Ovary (tissue), 9 donors: ENCODE results near the gene ASPSCR1. TPM values are rescaled to one million over a fixed set of nuclear protein-coding genes. Genes with fewer than 3 reads are reported as not detected.

ENCODE experiments used
- DNase-seq, 5 donors: peaks; one replicate each; pipeline ENCODE4 v3.0.0-alpha.2; 2019 to 2020
- H3K27ac ChIP-seq, 2 donors: fragments of 200-600 bp; one replicate each; pipeline versions ENCODE4 v1.5.1 to v1.8.0; 2019 to 2022
- H3K27me3 ChIP-seq: fragments of 200-600 bp; one replicate; pipeline ENCODE4 v1.8.0; 2022
- H3K36me3 ChIP-seq: fragments of 200-600 bp; sonication (generic); one replicate; pipeline ENCODE4 v1.5.1; 2019
- H3K4me1 ChIP-seq: one replicate; pipeline ENCODE4 v1.8.1; 2013; ENCODE audit warnings: mild to moderate bottlenecking, moderate library complexity; ENCODE audit not compliant: insufficient read depth
- H3K4me3 ChIP-seq: fragments of 200-600 bp; sonication (generic); one replicate; pipeline ENCODE4 v1.5.1; 2017
- H3K9me3 ChIP-seq, 2 donors: fragments of 200-600 bp in 1 of 2; sonication (generic) in 1 of 2; one replicate each; pipeline versions ENCODE4 v1.5.1 to v1.8.1; 2013 to 2019; ENCODE audit warnings: mild to moderate bottlenecking in 1 of 2, moderate library complexity in 1 of 2
- EP300 ChIP-seq: sonication (generic); formaldehyde crosslinking; IDR thresholded peaks from one replicate; pipeline ENCODE4 v1.6.1; 2017; ENCODE audit warnings: antibody characterized with exemption
- POLR2A ChIP-seq: fragments of 450-650 bp; IDR thresholded peaks from one replicate; pipeline ENCODE4 v1.6.1; 2017; ENCODE audit warnings: antibody characterized with exemption, mild to moderate bottlenecking, moderate library complexity
- WGBS, 3 donors: extraction: QIAGEN DNeasy Blood & Tissue Kit in 1 of 3; methylation state at CpG; one replicate each; pipeline versions ENCODE4 v1.1.5 to v1.1.7; 2013 to 2017; 5-methylcytosine and 5-hydroxymethylcytosine counted together
- intact Hi-C, 4 donors: fragments of 100-400 bp; cut with DNase I; formaldehyde crosslinking; loops; one replicate each; pipeline versions ENCODE4 v1.11.0 to v1.15.1; 2022 to 2023
- polyA plus RNA-seq, 2 donors: library from polyadenylated mRNA; stranded (reverse); fragments of 200-250 nt in 1 of 2; fragments of 350-450 nt in 1 of 2; fragmentation: Illumina TruSeq in 1 of 2; extraction: RNeasy Lipid Tissue Mini Kit (QIAGEN cat#74804) in 1 of 2; gene quantifications; one replicate each; pipeline ENCODE4 v1.2.3, GENCODE V29; 2013 to 2014
- total RNA-seq, 7 donors: library from RNA; depleted of rRNA in 2 of 7; stranded (reverse); fragments of >200 nt in 2 of 7; fragmentation: NEBNext Ultra II Directional in 3 of 7; extraction: Animal tissue kit (Norgen Biotek cat#: 25700) in 3 of 7; gene quantifications; one replicate each; pipeline versions ENCODE4 v1.1.0 to v1.2.4, GENCODE V29; 2016 to 2023
- TF ChIP-seq, protein P1 (sequence below), 3 donors: fragments of 450-650 bp in 2 of 3; fragments of 200-600 bp in 1 of 3; IDR thresholded peaks; one replicate each; pipeline versions ENCODE4 v1.5.1 to v1.8.0; 2016 to 2022; ENCODE audit warnings: antibody characterized with exemption in 3 of 3, mild to moderate bottlenecking in 1 of 3
- donor health status: DM: no; HTN: no; CAD: no; lungs with moderate emphysema.
- donor health status: DM: no; HTN: no; CAD: no.
- donor health status: Bipolar disorder and iron deficiency.
- donor health status: DM: yes; HTN: yes; CAD: no.
- donor health status: DM: no; HTN: no; CAD: no.
- donor health status: DM: yes; HTN: yes; CAD: no.

ASPSCR1 gene
- total and polyA plus RNA-seq, 9 donors: 1.6 to 39.9 (median 24.3) TPM

DNA sequence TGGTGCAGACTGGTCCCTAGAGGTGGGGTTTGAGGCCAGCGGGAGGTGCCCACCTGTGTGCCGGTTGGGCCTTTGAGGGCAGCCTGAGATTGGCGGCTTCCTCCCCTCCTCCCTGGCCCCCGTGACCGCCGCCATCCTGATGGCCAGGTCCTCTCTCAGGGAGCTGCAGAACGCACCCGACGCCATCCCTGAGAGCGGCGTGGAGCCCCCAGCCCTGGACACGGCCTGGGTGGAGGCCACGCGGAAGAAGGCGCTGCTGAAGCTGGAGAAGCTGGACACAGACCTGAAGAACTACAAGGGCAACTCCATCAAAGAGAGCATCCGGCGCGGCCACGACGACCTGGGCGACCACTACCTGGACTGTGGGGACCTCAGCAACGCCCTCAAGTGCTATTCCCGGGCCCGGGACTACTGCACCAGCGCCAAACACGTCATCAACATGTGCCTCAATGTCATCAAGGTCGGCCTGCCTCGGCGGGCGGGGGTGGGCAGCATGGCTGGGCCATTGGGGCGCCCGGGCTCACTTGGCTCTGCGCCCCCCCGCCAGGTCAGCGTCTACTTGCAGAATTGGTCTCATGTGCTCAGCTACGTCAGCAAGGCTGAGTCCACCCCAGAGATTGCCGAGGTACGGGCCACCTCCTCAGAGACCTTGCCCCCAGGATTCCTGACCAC is 77.1 kb downstream of the ASPSCR1 start:
- TF ChIP-seq POLR2A (no peak), EP300 (no peak)
- TF ChIP-seq, protein P1, sequence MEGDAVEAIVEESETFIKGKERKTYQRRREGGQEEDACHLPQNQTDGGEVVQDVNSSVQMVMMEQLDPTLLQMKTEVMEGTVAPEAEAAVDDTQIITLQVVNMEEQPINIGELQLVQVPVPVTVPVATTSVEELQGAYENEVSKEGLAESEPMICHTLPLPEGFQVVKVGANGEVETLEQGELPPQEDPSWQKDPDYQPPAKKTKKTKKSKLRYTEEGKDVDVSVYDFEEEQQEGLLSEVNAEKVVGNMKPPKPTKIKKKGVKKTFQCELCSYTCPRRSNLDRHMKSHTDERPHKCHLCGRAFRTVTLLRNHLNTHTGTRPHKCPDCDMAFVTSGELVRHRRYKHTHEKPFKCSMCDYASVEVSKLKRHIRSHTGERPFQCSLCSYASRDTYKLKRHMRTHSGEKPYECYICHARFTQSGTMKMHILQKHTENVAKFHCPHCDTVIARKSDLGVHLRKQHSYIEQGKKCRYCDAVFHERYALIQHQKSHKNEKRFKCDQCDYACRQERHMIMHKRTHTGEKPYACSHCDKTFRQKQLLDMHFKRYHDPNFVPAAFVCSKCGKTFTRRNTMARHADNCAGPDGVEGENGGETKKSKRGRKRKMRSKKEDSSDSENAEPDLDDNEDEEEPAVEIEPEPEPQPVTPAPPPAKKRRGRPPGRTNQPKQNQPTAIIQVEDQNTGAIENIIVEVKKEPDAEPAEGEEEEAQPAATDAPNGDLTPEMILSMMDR (IDR thresholded peaks at IDR 0.05): no peak
- peak in 3 of 5 donors; percentile 25 to 38 (median 27) for DNase-seq
- Histone ChIP-seq H3K27me3 (no peaks in the 10 kb centered on the region), H3K4me1 (peaks cover 9% of the 10 kb centered on the region), H3K9me3 (no peaks in the 10 kb centered on the region), H3K36me3 (no peaks in the 10 kb centered on the region), H3K4me3 (no peak overlapping the region), H3K27ac (no peak overlapping the region)
- intact Hi-C loops: loop anchor here in 1 of 4 donors (10.0 kb wide), 1 partner anchor 60 kb away; no protein-coding TSS in a partner anchor
- 80 to 85% (median 83%) methylated on average over 36 to 38 of the region's 38 CpGs for whole genome bisulfite sequencing, 3 donors

DNA sequence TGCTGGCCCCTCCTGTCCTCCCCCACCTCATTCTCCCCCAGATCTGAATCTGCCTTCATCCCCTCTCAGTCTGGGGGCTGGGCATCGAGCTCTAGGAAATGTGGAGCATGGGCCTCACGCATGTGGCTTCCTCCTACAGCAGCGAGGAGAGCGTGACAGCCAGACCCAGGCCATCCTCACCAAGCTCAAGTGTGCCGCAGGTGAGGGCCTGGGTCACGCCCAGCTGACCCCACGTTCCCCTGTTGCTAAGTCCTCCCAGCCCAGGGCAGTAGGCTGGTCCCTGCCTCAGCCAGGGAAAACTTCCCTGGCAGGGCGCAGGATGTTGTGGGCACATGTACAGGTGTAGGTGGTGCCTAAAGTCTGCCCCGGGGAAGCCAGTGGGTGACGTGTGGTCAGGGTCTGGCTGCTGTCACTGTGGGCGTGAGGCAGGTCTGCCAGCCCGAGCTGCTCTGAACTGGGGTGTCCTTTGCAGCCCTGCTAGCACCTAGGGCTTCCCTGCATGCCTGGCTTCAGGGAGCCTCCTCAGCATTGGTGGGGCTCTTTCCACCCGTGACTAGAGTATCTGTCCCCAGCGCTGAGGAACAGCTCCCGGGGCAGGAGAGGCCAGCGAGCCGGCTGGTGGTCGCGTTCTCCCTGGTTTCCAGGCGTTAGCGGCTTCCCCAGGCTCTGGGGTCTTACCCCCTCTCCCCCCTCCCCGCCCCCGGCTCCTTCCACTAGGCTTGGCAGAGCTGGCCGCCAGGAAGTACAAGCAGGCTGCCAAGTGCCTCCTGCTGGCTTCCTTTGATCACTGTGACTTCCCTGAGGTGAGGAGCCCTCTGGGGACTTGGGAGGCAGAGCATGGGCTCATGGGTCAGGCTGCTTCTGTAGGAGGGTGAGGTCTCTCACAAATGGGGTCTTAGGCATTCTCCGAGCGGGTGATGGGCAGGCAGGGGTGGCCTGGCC is 77.9 kb downstream of the ASPSCR1 start:
- 74 to 80% (median 76%) methylated on average over 26 of the region's 26 CpGs for WGBS, 3 donors
- H3K4me1 ChIP-seq: peaks cover 6% of the 10 kb centered on the region
- no peaks in the 10 kb centered on the region for H3K9me3 ChIP-seq
- intact Hi-C loops: loop anchor here in 1 of 4 donors (10.0 kb wide), 1 partner anchor 60 kb away; no protein-coding TSS in a partner anchor
- H3K36me3 ChIP-seq: no peaks in the 10 kb centered on the region
- TF ChIP-seq EP300: no peak
- TF ChIP-seq, protein P1 (IDR thresholded peaks at IDR 0.05): no peak
- no peak for TF ChIP-seq POLR2A
- H3K27ac ChIP-seq: no peak overlapping the region
- H3K27me3 ChIP-seq: no peaks in the 10 kb centered on the region
- no peak overlapping the region for H3K4me3 ChIP-seq
- peak in 1 of 5 donors; percentile 11 for DNase-seq

DNA sequence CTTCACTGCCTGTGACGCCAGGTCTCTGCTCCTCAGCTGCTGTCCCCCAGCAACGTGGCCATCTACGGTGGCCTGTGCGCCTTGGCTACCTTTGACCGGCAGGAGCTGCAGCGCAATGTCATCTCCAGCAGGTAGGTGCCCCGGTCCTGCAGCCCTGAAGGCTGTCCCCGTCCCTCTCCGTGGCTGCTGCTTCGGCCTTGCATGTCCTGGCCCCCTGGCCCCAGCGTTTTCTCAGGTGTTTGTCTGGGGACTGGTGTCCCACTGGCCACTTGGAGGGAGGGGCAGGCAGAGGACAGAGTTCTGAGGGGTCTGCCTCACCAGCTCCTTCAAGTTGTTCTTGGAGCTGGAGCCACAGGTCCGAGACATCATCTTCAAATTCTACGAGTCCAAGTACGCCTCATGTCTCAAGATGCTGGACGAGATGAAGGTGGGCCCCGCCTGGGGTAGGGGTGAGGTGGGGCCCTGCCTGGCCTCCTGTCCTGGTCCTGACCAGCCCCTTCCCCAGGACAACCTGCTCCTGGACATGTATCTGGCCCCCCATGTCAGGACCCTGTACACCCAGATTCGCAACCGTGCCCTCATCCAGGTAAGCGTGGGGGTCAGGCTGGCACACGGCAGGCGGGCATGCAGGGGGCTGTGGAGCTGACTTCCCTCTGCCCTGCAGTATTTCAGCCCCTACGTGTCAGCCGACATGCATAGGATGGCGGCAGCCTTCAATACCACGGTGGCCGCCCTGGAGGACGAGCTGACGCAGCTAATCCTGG is 78.7 kb downstream of the ASPSCR1 start:
- no peak overlapping the region for H3K27ac ChIP-seq
- no peaks in the 10 kb centered on the region for H3K27me3 ChIP-seq
- peak in 1 of 5 donors; percentile 17 for DNase-seq
- no peaks in the 10 kb centered on the region for H3K4me1 ChIP-seq
- H3K36me3 ChIP-seq: no peaks in the 10 kb centered on the region
- H3K9me3 ChIP-seq: no peaks in the 10 kb centered on the region
- intact Hi-C loops: loop anchor here in 1 of 4 donors (10.0 kb wide), 1 partner anchor 61 kb away; no protein-coding TSS in a partner anchor
- TF ChIP-seq EP300 (no peak), POLR2A (no peak)
- TF ChIP-seq, protein P1 (IDR thresholded peaks at IDR 0.05): no peak
- WGBS, 3 donors: 83 to 89% (median 86%) methylated on average over 28 of the region's 28 CpGs
- no peak overlapping the region for H3K4me3 ChIP-seq
